ENCODE data around the gene CUEDC1.

CUEDC1 gene

DNA sequence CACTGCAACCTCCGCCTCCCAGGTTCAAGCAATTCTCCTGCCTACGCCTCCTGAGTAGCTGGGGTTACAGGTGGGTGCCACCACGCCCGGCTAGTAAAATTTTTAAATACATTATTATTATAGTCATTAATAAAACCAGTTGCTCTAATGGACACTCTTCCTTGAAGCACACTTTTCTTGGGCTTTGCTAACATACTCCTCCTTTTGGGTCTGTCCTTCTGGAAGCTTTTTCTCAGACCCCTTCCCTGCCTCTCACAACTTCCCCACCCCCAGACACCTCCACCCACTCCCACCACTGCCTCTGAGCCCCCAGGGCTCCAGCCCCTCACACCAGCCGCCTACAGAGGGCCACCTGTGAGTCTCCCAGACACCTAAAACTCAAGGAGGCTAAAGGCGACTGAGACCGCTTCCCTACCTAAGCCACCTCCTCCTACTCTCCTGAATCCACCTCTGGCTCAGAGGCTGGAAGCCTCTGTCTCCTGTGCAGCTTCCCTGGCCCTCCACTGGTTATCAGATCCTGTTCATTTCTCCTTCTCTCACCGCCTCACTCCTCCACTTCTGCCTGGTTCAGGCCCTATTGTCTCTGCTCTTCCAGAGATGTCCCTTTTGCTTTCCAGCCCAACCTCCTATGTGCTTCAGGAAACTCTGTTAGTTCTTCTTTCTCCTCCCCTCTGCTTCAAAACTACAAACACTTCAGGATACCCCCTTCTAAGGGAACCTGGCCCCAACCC, 2.1 kb upstream of the CUEDC1 start:
- no peak for DNase-seq

- peak; percentile 53 to 87 for DNase-seq
Observed at GRCh38 chr17:57956291-57957119, 1.3 kb upstream of the CUEDC1 start.

DNA sequence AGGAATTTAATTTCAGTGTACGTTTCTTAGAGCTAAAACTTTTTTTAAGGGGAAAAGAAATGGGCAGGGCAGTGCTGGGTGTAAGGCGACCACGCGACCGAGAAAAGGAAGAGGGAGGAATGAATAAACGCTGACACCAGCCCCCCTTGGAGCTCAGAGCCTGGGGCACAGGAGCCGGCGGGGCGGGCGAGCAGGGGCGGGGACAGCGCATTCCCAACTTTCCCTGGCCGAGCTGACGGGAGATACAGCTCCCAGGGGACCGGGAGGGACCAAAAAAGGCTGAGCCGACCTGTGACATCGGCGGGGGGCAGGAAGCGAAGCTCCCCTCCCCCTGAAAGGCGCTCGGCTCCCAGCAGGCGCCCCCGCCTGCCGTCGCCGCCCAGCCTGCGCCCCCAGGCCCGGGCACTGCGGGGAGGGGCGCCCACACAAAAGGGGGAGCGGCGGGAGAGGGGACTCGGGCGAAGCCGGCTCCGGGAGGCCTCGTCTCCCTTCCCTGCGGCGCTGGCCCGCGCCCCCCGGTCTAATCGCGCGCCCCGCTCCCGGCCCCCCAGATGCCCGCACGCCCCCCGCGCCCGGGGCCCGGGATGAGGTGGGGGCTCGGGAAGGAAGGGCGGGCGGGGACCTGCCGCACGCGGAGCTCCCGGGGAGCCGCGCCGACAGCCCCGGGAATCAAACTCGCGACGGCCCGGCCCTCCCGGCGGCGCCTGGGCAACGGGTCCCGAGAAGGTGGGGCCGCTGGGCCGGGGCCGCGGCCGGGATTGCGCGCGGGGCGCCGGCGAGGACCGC, 622 bp downstream of the CUEDC1 start:
- peak; percentile 35 to 68 for DNase-seq

GRCh38 chr17:57953705-57954396, 1.4 kb downstream of the CUEDC1 start:
- no peak for DNase-seq

- DNase-seq: no peak
Observed at GRCh38 chr17:57953219-57953618, 2.0 kb downstream of the CUEDC1 start.

- no peak for DNase-seq
Observed at GRCh38 chr17:57949649-57950048, 5.6 kb downstream of the CUEDC1 start.

- DNase-seq: no peak
Observed at GRCh38 chr17:57948555-57949420, 6.4 kb downstream of the CUEDC1 start.

DNA sequence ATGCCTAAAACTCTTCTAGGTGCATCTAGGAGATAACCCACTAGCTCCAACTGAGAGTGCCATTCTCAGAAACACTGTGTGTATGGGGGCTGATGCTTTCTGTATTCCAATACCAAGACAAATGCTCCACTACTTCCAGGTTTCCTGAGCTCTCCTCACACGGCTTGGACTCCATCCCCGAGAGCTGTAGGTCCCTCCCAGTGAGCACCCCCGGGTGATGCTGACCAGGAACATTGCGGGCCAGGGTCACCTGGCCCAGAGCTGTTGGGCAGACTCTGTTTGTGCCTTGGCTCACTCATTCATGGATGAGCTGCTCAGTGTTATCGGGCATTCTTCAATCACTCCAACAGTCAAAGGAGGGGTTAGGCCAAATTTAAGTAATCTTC, 7.0 kb downstream of the CUEDC1 start:
- DNase-seq: no peak

DNA sequence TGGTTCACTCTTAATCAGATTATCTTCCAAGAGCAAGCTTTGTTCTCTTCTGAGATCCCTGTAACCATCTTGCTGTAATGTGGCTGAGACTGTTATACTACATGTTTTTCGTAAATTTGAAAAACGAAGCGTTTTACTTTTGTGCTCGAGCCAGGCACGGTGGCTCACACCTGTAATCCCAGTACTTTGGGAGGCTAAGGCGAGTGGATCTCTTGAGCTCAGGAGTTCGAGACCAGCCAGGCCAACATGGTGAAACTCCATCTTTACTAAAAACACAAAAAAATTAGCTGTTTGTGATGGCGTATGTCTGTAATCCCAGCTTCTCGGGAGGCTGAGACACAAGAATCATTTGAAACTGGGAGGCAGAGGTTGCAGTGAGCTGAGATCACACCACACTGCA, 7.8 kb downstream of the CUEDC1 start:
- DNase-seq: no peak

DNA sequence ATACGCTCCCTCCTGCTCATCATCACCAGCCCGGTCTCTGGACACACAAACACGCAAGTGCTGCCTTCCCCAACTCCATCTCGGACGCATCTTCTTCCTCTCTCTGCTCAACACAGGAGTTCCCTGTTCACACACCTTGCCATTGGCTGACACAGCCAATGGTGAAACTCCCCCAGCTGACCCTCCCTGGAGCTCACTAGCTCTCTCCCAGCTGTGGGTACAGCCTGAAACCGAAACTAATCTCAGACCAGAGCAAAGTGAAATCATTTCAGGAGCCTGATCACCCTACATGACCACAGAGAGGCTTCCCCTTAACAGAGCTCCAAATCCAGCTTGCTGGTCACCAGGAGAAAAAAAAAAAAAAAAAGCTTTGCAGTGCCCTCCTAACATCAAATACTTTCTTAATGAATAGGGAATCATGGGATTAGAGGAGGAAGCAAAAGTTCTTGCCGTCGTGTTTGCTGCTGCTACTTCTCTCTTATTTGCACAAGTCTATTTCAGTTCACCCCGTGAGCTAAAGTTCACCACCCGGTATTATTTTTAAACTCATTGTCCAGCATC, 8.3 kb downstream of the CUEDC1 start:
- peak in 1 of 2 experiments; percentile 22 for DNase-seq

GRCh38 chr17:57945996-57946797, 9.0 kb downstream of the CUEDC1 start:
- DNase-seq: no peak

GRCh38 chr17:57944908-57945307, 10.3 kb downstream of the CUEDC1 start:
- no peak for DNase-seq

- no peak for DNase-seq
Observed at GRCh38 chr17:57943645-57944044, 11.6 kb downstream of the CUEDC1 start.

DNA sequence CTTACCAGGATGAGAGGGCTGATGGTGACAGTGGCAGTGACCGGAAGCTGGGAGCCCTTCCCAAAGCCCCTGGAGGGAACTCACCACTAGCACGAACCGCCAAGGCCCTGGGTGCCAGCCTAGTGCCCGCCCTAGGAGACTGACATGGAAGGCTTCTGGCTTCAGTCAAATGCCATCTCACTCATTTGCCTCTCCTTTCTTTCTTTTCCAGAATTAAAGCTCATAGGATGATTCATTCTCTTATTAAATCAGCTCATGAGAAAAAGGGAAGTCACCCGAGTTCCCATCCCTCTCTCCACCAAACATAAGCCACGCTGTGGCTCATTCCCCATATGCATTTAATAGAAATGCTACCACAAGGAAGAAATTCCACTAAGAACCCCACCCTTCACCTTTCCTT, 12.1 kb downstream of the CUEDC1 start:
- no peak for DNase-seq

GRCh38 chr17:57941384-57942370, 13.5 kb downstream of the CUEDC1 start:
- DNase-seq: no peak

DNA sequence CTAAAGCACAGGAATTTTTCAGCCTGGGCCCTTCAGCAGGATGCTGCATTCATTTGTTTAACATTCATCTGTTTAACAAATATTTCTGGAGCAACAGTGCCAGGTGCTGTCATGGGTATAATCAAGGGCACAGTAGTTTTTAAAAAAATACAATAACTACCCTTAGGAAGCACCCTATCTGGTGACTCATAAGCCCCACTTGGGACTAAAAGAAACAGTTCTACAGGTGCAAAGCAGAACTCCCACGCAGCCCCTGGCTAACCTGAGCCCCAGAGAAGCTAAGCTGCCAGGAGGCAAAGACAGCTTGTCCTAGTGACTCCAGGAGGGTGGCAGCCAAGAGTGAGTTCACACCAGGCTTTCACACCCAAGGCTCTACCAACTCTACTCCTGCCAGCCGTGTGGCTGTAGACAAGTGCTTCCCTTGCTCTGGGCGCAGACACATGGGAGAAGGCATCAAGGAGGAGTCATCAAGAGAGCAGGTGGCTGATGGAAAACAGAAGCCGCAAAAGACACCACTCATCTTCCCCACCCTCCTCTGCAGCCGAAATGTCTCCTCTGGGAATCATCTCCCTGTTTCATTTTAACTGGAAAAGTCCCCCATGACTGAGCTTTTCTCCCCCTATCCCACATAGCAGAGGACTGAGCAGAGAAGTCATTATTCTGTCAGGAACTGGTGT, 14.4 kb downstream of the CUEDC1 start:
- DNase-seq: peak; percentile 79 to 85

- peak; percentile 22 to 41 for DNase-seq
Observed at GRCh38 chr17:57940231-57940630, 15.0 kb downstream of the CUEDC1 start.

DNA sequence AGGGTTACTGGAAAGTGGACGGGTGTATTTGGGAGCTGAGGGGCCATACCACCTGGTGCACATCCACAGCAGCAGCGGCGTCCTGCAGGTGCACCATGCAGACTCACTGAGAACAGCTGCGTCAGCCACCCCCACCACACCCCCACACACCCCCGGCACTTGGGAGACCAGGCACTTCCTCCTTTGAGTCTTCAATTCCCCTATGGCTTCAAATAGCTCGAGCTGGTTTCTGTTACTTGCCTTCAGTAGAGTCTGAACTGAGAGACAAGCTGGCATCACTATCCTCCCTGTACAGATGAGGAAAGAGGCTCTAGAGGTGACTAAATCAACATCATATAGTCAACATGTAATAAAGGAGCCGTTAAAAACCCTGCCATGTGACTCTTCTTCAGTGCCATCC, 15.4 kb downstream of the CUEDC1 start:
- DNase-seq: peak in 1 of 2 experiments; percentile 74

DNA sequence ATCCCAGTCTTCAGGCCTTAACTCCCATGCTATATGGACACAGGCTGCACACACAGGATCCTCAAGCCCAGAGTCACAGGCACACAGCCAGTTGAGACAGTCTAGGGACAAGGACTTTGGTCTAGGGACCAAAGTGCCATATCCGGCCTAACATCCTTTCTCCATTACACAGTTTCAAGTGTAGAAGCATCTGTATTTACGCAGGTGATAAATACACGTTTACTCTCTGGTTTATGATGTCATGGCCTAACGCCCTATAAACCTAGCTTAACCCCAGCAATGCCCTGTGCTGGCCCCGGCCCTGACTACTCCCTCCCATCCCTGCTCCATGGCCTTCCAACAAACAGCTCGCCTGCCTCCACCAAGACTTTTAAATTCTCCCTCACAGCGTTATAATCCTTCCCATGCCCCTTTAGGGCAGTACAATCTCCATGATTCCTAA, 17.1 kb downstream of the CUEDC1 start:
- no peak for DNase-seq
